Activated CD4-positive, alpha-beta T cell treated with anti-CD3 and anti-CD28 coated beads, Interleukin-2, amount 50 U/mL, for 48 hours (primary cell): ENCODE results near the gene HSD17B1.

Experiments
- DNase-seq, 2 experiments: peaks; one replicate each; pipeline ENCODE4 v3.0.0-alpha.2; 2020

Gene HSD17B1

GRCh38 chr17:42568341-42569111 lies 15.8 kb downstream of the HSD17B1 start:
- no peak for DNase-seq

- no peak for DNase-seq
Measured at GRCh38 chr17:42571435-42572225, 18.9 kb downstream of the HSD17B1 start.

GRCh38 chr17:42573095-42573494 lies 20.4 kb downstream of the HSD17B1 start:
- DNase-seq = no peak

- DNase-seq = no peak
Measured at GRCh38 chr17:42574463-42574862, 21.7 kb downstream of the HSD17B1 start.

GRCh38 chr17:42577140-42577531 lies 24.4 kb downstream of the HSD17B1 start:
- DNase-seq = peak in 1 of 2 experiments; percentile 36

GRCh38 chr17:42577532-42578281 lies 25.0 kb downstream of the HSD17B1 start, which contains the start of gene PSMC3IP:
Gene PSMC3IP, minus strand, starts transcription at chr17:42577729. Its CDS starts 43 bp downstream, at chr17:42577686.
- peak; percentile 96 to 97 for DNase-seq

GRCh38 chr17:42578282-42578869 lies 25.7 kb downstream of the HSD17B1 start:
- peak; percentile 79 to 86 for DNase-seq

- no peak for DNase-seq
Measured at GRCh38 chr17:42579794-42580551, 27.2 kb downstream of the HSD17B1 start.

GRCh38 chr17:42581744-42582270 lies 29.1 kb downstream of the HSD17B1 start:
- no peak for DNase-seq

- DNase-seq = no peak
Measured at GRCh38 chr17:42584880-42585279, 32.2 kb downstream of the HSD17B1 start.

- no peak for DNase-seq
Measured at GRCh38 chr17:42585353-42585752, 32.6 kb downstream of the HSD17B1 start.

GRCh38 chr17:42586514-42587230 lies 33.9 kb downstream of the HSD17B1 start:
- no peak for DNase-seq

- DNase-seq = no peak
Measured at GRCh38 chr17:42590886-42591285, 38.2 kb downstream of the HSD17B1 start.

GRCh38 chr17:42591411-42591810 lies 38.7 kb downstream of the HSD17B1 start:
- DNase-seq = no peak

GRCh38 chr17:42596386-42596785 lies 43.7 kb downstream of the HSD17B1 start:
- no peak for DNase-seq

GRCh38 chr17:42598905-42599304 lies 46.2 kb downstream of the HSD17B1 start:
- DNase-seq = no peak

GRCh38 chr17:42603318-42603717 lies 50.6 kb downstream of the HSD17B1 start:
- DNase-seq = no peak
